ENCODE results near the gene DPF1. TPM values are rescaled to one million over a fixed set of nuclear protein-coding genes. Genes with fewer than 3 reads are reported as not detected.

DPF1 gene
- total RNA-seq, 2 experiments from 2014 or later: 7.6 to 11.3 TPM

DNA sequence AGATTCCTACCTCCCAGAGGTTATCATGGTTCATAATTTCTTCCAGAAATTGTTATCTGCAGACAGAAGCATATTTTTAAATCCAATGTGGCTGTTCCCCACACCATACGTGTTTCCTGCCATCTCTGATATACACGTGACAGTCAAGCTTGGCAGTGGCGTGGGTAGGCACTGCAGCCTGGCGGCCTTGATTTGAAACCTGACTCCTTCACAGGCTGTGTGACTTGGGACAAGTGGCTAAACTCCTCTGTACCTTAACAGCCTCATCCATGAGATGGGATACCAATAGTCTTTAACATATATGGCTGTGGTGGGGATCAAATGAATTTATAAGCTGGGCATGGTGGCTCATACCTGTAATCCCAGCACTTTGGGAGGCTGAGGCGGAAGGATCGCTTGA lies 33.2 kb downstream of the DPF1 start:
- ChIA-PET POLR2A (interaction anchor here (0.5 to 1.0 kb wide), 2 partner anchors 9 to 22 kb away, joined by 3 to 6 read pairs; no protein-coding TSS in a partner anchor), CTCF (ENCODE audit: unreplicated experiment) (no interaction called here)
- Histone ChIP-seq H3K4me1 (ENCODE audit: insufficient read depth, low read length, poor library complexity, severe bottlenecking) (peaks cover 4% of the 10 kb centered on the region), H2AFZ (ENCODE audit: low read length) (no peak overlapping the region), H3K36me3 (ENCODE audit: insufficient read depth, low read length) (peaks cover 8% of the 10 kb centered on the region; the same call in 1 of the 2 replicates), H3K79me2 (ENCODE audit: insufficient read depth, low read depth, low read length) (no peaks in the 10 kb centered on the region), H3K9me2 (ENCODE audit: insufficient read depth, low read length) (no peaks in the 10 kb centered on the region), H3K9me3 (ENCODE audit: low read length) (no peaks in the 10 kb centered on the region), H4K20me1 (ENCODE audit: insufficient read depth, low read length) (no peaks in the 10 kb centered on the region), H3K4me3 (ENCODE audit: low read depth, low read length, poor library complexity, severe bottlenecking) (no peak overlapping the region), H3K27ac (ENCODE audit: low read depth, low read length, poor library complexity, severe bottlenecking) (no peak overlapping the region), H3K4me2 (ENCODE audit: low read length) (no peak overlapping the region)
- no TSS peak for BruUV-seq (replicated peaks)
- TF ChIP-seq EZH2phosphoT487 (IDR thresholded peaks at IDR 0.05; ENCODE audit: borderline replicate concordance, low read depth, low read length) (no peak), CTCF (conservative IDR thresholded peaks at IDR 0.05; ENCODE audit: low read length) (no peak)
- no peak for DNase-seq (ENCODE audit: low spot score)
- intact Hi-C loops (cut with micrococcal nuclease; ENCODE audit: unreplicated experiment): no loop called here

DNA sequence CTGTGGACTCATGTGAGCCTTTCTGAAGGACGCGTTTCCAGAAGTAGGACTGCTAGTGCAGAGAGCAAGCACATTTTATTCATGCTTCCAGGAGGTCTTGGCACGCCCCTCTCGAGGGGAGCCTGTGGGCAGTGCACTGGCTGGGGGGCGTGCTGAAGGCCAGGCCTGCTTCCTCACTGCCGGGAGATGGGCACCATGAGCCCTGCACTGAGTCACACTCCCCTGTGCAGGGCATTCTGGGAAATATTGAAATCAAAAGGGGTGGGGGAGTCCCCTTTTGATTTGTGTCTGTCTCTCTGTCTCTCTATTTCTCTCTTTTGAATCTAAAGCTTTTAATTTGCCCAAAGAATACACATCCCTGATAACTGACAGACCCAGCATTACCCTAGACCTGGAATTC lies 34.0 kb downstream of the DPF1 start:
- peaks cover 8% of the 10 kb centered on the region for H3K36me3 ChIP-seq (ENCODE audit: insufficient read depth, low read length)
- no TSS peak for BruUV-seq (replicated peaks)

More for the DNA sequence above, 34.0 kb downstream of the DPF1 start:
- Histone ChIP-seq H3K4me2 (ENCODE audit: low read length) (no peak overlapping the region), H3K4me1 (ENCODE audit: insufficient read depth, low read length, poor library complexity, severe bottlenecking) (peaks cover 4% of the 10 kb centered on the region), H2AFZ (ENCODE audit: low read length) (no peak overlapping the region), H3K9me2 (ENCODE audit: insufficient read depth, low read length) (no peaks in the 10 kb centered on the region), H3K79me2 (ENCODE audit: insufficient read depth, low read depth, low read length) (no peaks in the 10 kb centered on the region), H3K27ac (ENCODE audit: low read depth, low read length, poor library complexity, severe bottlenecking) (no peak overlapping the region), H3K9me3 (ENCODE audit: low read length) (no peaks in the 10 kb centered on the region), H4K20me1 (ENCODE audit: insufficient read depth, low read length) (no peaks in the 10 kb centered on the region), H3K4me3 (ENCODE audit: low read depth, low read length, poor library complexity, severe bottlenecking) (no peak overlapping the region)
- POLR2A ChIA-PET: interaction anchor here (1.0 kb wide), 1 partner anchor 8 kb away, joined by 3 read pairs; no protein-coding TSS in a partner anchor
- CTCF ChIA-PET (ENCODE audit: unreplicated experiment): no interaction called here
- DNase-seq (ENCODE audit: low spot score): no peak
- intact Hi-C loops (cut with micrococcal nuclease; ENCODE audit: unreplicated experiment): no loop called here
- TF ChIP-seq EZH2phosphoT487 (IDR thresholded peaks at IDR 0.05; ENCODE audit: borderline replicate concordance, low read depth, low read length): no peak
- TF ChIP-seq CTCF (conservative IDR thresholded peaks at IDR 0.05; ENCODE audit: low read length): no peak
